Right lobe of liver (tissue), 4 donors: ENCODE results near the gene LCP2.

Source experiments
- CTCF ChIP-seq, 4 donors: fragments of 200-600 bp in 3 of 4; fragments of 450-650 bp in 1 of 4; IDR thresholded peaks; one replicate each; pipeline versions ENCODE4 v1.5.1 to v1.8.0; 2016 to 2022; ENCODE audit warnings: antibody characterized with exemption in 4 of 4, mild to moderate bottlenecking in 2 of 4
- POLR2A ChIP-seq: fragments of 450-650 bp; IDR thresholded peaks from one replicate; pipeline ENCODE4 v1.6.1; 2017; ENCODE audit warnings: antibody characterized with exemption, mild to moderate bottlenecking
- donor health status: DM: no; HTN: no; CAD: no.
- donor health status: DM: no; HTN: no; CAD: no.
- donor health status: DM: no; HTN: yes; CAD: no.

- no peak for TF ChIP-seq CTCF (IDR thresholded peaks at IDR 0.05)
- no peak for TF ChIP-seq POLR2A
These were observed 78.0 kb downstream of the LCP2 start for GRCh38 chr5:170219615-170220014.
